Epidermal melanocyte (primary cell): ENCODE measurements around the gene LCE5A.
"Not testable (repeated sequence)": the region's sequence is repeated elsewhere in the genome, so short reads cannot be mapped to it uniquely, and the experiment has no call there.

Experiments
- DNase-seq: peaks from one replicate; pipeline ENCODE4 v3.0.0; 2011; ENCODE audit warnings: low spot score; ENCODE audit not compliant: insufficient read length

The LCE5A gene

DNA sequence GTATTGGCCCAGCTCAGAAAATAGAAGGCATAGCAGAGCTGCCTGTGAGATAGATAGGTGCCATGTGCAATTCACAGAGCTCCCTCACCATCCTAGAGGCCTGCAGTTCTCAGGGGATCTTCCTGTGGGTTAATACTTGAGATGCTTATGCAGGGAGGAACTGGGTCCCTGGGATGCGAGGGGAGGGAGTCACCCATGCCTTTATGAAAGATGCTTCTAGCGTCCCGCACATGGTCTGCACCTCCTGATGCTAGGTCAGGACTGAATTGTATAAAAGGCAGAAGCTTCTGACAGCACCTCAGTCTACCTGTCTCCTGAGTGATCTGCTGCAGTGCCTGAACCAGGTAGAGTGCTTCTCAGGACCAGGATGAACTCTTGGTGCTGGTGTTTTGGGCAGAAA lies at the start of gene LCE5A:
LCE5A (plus strand) TSS at position 301 of the 400 bp plus-strand sequence. CDS start 732 bp downstream, outside the sequence.
- DNase-seq, result no peak

GRCh38 chr1:152461544-152461943 lies 49.1 kb upstream of the LCE5A start:
- no peak for DNase-seq

DNA sequence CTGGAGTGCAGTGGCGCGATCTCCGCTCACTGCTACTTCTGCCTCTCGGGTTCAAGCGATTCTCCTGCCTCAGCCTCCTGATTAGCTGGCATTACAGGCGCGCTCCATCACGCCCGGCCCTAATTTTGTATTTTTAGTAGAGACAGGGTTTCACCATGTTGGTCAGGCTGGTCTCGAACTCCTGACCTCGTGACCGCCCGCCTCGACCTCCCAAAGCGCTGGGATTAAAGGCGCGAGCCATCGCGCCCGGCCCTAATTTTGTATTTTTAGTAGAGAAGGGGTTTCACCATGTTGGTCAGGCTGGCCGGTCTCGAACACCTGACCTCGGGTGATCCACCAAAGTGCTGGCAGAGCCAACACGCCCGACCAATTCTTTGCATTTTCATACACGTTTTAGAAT lies 48.0 kb upstream of the LCE5A start:
- DNase-seq, result no peak

GRCh38 chr1:152466217-152466616 lies 44.4 kb upstream of the LCE5A start:
- no peak for DNase-seq

GRCh38 chr1:152473887-152474537 lies 36.6 kb upstream of the LCE5A start:
- no peak for DNase-seq

DNA sequence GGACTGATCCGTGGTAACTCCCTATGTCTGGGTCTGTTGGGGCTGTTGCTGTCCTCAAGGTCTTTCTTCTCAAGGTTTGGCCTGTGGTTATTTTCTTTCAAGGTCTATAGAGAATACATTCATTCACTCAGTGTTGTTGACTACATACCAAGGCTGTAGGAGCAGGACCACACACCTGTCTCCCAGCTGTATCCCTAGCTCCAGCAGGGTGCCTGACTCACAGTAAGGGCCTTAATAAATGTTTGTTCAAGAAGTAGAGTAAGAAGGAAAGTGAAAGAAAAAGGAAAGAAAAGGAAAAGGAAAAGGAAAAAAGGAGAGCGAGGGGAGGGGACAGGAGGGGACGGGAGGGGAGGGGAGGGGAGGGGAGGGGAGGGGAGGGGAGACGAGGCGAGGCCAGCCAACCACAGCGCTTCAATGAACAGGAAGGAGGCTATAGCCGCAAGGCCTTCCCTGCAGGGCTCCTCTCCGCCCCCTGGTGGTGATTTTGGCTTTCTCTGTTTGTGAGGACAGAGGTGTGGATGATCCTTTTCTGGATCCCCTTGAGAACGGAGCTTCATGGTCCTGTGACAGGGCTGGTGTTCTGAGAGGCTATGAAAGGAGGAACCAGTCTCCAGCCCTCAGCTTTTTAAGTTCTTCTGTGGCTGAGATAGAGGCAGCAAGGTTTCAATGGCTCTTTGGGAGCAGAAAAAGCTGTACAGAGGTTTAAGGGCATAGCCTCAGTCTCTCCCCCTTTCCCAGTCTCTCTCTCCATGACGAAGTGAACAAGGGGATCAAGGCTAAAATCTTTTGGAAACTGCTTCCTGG lies 30.6 kb upstream of the LCE5A start:
- no peak for DNase-seq

GRCh38 chr1:152481869-152482664 lies 28.5 kb upstream of the LCE5A start:
- DNase-seq, result no peak

- DNase-seq, result no peak
Observed at GRCh38 chr1:152486400-152487006, 24.1 kb upstream of the LCE5A start.

GRCh38 chr1:152487871-152488270 lies 22.7 kb upstream of the LCE5A start:
- no peak for DNase-seq

DNA sequence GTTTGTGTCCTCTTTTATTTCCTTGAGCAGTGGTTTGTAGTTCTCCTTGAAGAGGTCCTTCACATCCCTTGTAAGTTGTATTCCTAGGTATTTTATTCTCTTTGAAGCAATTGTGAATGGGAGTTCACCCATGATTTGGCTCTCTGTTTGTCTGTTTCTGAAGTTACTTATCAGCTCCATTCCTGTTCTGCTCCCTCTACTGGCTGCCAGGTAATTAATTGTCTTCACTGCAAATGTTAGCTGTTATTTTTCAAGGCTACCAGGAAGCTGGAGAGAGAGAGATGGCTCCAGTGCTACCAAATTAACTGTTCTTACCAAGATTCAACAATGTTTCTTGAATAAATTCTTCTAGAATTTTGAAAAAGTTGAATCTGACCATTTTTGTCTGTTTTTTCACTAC lies 19.1 kb upstream of the LCE5A start:
- DNase-seq, result not testable (repeated sequence)

GRCh38 chr1:152495066-152495675 lies 15.4 kb upstream of the LCE5A start:
- DNase-seq, result no peak

GRCh38 chr1:152497273-152497672 lies 13.3 kb upstream of the LCE5A start:
- no peak for DNase-seq

DNA sequence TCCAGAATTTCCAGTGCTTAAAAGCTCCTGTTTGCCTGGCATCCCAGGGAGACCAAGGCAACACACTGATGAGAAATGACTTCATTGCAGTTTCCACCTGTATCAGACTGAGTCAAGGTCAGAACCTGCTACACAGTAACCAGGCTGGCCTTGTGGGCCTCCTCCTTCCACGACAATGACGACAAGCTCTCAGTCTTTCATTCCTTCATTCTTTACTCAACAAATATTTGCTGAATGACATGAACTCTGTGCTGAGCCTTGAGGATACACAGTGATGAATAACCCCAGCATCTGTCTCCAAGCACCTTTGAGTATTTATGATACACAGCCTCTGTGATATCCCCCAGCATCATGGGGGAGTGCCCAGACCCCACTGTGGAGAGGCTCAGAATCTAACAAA lies 8.9 kb upstream of the LCE5A start:
- no peak for DNase-seq

DNA sequence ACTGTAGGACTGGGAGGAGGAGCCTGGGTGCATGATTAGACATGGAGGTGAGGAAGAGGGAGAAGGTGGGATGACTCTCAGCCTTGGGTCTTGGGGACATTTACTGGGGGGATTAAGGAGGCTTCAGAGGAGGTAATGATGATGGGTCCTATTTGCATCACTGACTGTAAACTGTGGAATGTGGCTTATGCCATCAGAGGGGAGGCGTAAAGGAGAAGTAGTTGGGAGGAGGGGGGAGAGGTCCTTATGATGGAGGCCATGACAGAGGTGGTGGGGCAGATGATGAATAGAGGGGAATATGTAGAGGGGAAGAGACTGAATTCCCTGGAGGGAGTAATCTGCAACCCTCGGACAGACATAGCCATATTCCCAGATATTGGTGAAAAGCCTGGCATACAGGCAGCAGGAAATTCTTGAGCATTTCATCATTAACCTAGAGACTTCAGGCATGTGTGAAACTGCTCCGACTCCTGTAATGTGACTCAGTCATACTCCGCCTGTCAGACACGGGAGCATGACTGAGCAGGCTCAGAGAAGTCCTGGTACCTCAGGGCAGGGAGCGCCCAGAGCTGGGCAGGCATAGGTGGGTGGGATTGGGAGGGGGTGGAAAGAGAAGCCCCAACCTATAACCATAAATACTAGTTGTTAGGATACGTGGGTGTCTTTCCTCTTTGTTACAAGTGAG lies 8.0 kb upstream of the LCE5A start:
- DNase-seq, result no peak

GRCh38 chr1:152505083-152505482 lies 5.5 kb upstream of the LCE5A start:
- DNase-seq, result no peak

- DNase-seq, result no peak
Observed at GRCh38 chr1:152506899-152507498, 3.6 kb upstream of the LCE5A start.

GRCh38 chr1:152511596-152511995 lies 993 bp downstream of the LCE5A start:
- DNase-seq, result no peak

- no peak for DNase-seq
Observed at GRCh38 chr1:152513081-152513480, 2.5 kb downstream of the LCE5A start.

- no peak for DNase-seq
Observed at GRCh38 chr1:152514715-152515433, 4.3 kb downstream of the LCE5A start.

GRCh38 chr1:152515434-152515783 lies 4.8 kb downstream of the LCE5A start:
- DNase-seq, result no peak
